ENCODE measurements around the gene XPC.

GRCh38 chr3:14199641-14200040 lies 21.2 kb upstream of the XPC start:
- TF ChIP-seq CTCF (IDR thresholded peaks at IDR 0.05) (no peak), POLR2AphosphoS5 (IDR thresholded peaks at IDR 0.05; ENCODE audit: low read depth, low read length) (no peak), REST (IDR thresholded peaks at IDR 0.05; ENCODE audit: insufficient read depth in 1 of 2, low read depth in 2 of 2, low read length in 1 of 2) (no peak)
